Measurements from ENCODE around the gene CAGE1. TPM values are rescaled to one million over a fixed set of nuclear protein-coding genes. Genes with fewer than 3 reads are reported as not detected.

CAGE1 gene
- total RNA-seq, 1 donor from 2014 or later = not detected

GRCh38 chr6:7401075-7401474 lies 11.5 kb upstream of the CAGE1 start:
- Mint-ChIP-seq H3K27ac (ENCODE audit: unreplicated experiment) (no peak overlapping the region), H3K27me3 (ENCODE audit: unreplicated experiment) (no peaks in the 10 kb centered on the region), H3K36me3 (ENCODE audit: unreplicated experiment) (no peaks in the 10 kb centered on the region), H3K9me3 (ENCODE audit: unreplicated experiment) (no peaks in the 10 kb centered on the region), H3K4me3 (ENCODE audit: unreplicated experiment) (no peak overlapping the region), H3K4me1 (ENCODE audit: low read depth, unreplicated experiment) (no peaks in the 10 kb centered on the region)
- no peak for DNase-seq
- TF ChIP-seq CTCF (IDR thresholded peaks at IDR 0.05; ENCODE audit: partially characterized antibody, unreplicated experiment) = no peak

GRCh38 chr6:7392402-7392801 lies 2.9 kb upstream of the CAGE1 start:
- Mint-ChIP-seq H3K4me3 (ENCODE audit: unreplicated experiment) (no peak overlapping the region), H3K9me3 (ENCODE audit: unreplicated experiment) (no peaks in the 10 kb centered on the region), H3K27ac (ENCODE audit: unreplicated experiment) (no peak overlapping the region), H3K27me3 (ENCODE audit: unreplicated experiment) (no peaks in the 10 kb centered on the region), H3K4me1 (ENCODE audit: low read depth, unreplicated experiment) (peaks cover 13% of the 10 kb centered on the region), H3K36me3 (ENCODE audit: unreplicated experiment) (no peaks in the 10 kb centered on the region)
- no peak for TF ChIP-seq CTCF (IDR thresholded peaks at IDR 0.05; ENCODE audit: partially characterized antibody, unreplicated experiment)
- no peak for DNase-seq

- H3K36me3 Mint-ChIP-seq (ENCODE audit: unreplicated experiment) = no peaks in the 10 kb centered on the region
- DNase-seq = no peak
- no peaks in the 10 kb centered on the region for H3K27me3 Mint-ChIP-seq (ENCODE audit: unreplicated experiment)
- peak overlapping the region; percentile 96 for H3K4me3 Mint-ChIP-seq (ENCODE audit: unreplicated experiment)
- no peak for TF ChIP-seq CTCF (IDR thresholded peaks at IDR 0.05; ENCODE audit: partially characterized antibody, unreplicated experiment)
- H3K9me3 Mint-ChIP-seq (ENCODE audit: unreplicated experiment) = no peaks in the 10 kb centered on the region
- H3K27ac Mint-ChIP-seq (ENCODE audit: unreplicated experiment) = no peak overlapping the region
- peaks cover 13% of the 10 kb centered on the region for H3K4me1 Mint-ChIP-seq (ENCODE audit: low read depth, unreplicated experiment)
These were observed 1.6 kb upstream of the CAGE1 start for GRCh38 chr6:7391151-7391550.

- peak; percentile 0 for TF ChIP-seq CTCF (IDR thresholded peaks at IDR 0.05; ENCODE audit: partially characterized antibody, unreplicated experiment)
- Mint-ChIP-seq H3K27ac (ENCODE audit: unreplicated experiment) (peak overlapping the region; percentile 71), H3K36me3 (ENCODE audit: unreplicated experiment) (no peaks in the 10 kb centered on the region), H3K4me1 (ENCODE audit: low read depth, unreplicated experiment) (peaks cover 13% of the 10 kb centered on the region), H3K27me3 (ENCODE audit: unreplicated experiment) (no peaks in the 10 kb centered on the region), H3K4me3 (ENCODE audit: unreplicated experiment) (peak overlapping the region; percentile 96), H3K9me3 (ENCODE audit: unreplicated experiment) (no peaks in the 10 kb centered on the region)
- DNase-seq = no peak
These were observed 810 bp upstream of the CAGE1 start for GRCh38 chr6:7390226-7390878.

DNA sequence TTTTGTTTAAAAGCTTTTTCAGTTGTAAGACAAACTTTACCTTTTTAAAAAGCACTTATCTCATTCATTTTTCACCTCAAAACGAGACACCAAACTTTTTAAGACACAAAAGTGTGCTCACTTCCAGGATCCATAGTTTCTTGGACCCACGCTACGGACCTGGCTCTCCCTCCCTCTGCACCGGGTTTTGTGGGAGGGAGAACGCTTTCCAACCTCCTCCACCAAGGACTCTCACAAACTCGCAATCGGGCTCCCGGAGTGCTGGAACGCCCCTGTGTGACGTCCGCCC lies 436 bp downstream of the CAGE1 start:
- H3K4me3 Mint-ChIP-seq (ENCODE audit: unreplicated experiment) = peak overlapping the region; percentile 96
- H3K36me3 Mint-ChIP-seq (ENCODE audit: unreplicated experiment) = no peaks in the 10 kb centered on the region
- peaks cover 13% of the 10 kb centered on the region for H3K4me1 Mint-ChIP-seq (ENCODE audit: low read depth, unreplicated experiment)
- no peak for DNase-seq
- no peaks in the 10 kb centered on the region for H3K9me3 Mint-ChIP-seq (ENCODE audit: unreplicated experiment)
- TF ChIP-seq CTCF (IDR thresholded peaks at IDR 0.05; ENCODE audit: partially characterized antibody, unreplicated experiment) = no peak
- peak overlapping the region; percentile 81 for H3K27ac Mint-ChIP-seq (ENCODE audit: unreplicated experiment)
- no peaks in the 10 kb centered on the region for H3K27me3 Mint-ChIP-seq (ENCODE audit: unreplicated experiment)
